Natural killer cell (primary cell): ENCODE measurements around the gene LTB4R. TPM values are rescaled to one million over a fixed set of nuclear protein-coding genes. Genes with fewer than 3 reads are reported as not detected.

ENCODE experiments used
- ATAC-seq, 3 donors: fragments of 150-1000 bp in 2 of 3; fragments of 200-7000 bp in 1 of 3; cut with Tn5 transposase; 1 replicate in 1 of 3; 2 replicates in 2 of 3; pipeline ENCODE4 v1.10.0; 2021; ENCODE audit warnings: mild to moderate bottlenecking in 2 of 3, moderate library complexity in 2 of 3
- DNase-seq, 2 donors: peaks; one replicate each; pipeline versions ENCODE4 v3.0.0 to v3.0.0-alpha.2; 2013 to 2021; ENCODE audit warnings: mixed read lengths in 1 of 2
- H3K27ac ChIP-seq: one replicate; pipeline ENCODE4 v1.5.1; 2013; ENCODE audit warnings: mild to moderate bottlenecking, low read length
- H3K27me3 ChIP-seq: one replicate; pipeline ENCODE4 v1.6.1; 2013; ENCODE audit warnings: low read length; ENCODE audit not compliant: control insufficient read depth, insufficient read depth
- H3K36me3 ChIP-seq: one replicate; pipeline ENCODE4 v1.6.1; 2013; ENCODE audit warnings: low read length; ENCODE audit not compliant: control insufficient read depth, insufficient read depth
- H3K4me1 ChIP-seq: one replicate; pipeline ENCODE4 v1.6.1; 2013; ENCODE audit warnings: low read length; ENCODE audit not compliant: control insufficient read depth, insufficient read depth
- H3K4me3 ChIP-seq: one replicate; pipeline ENCODE4 v1.5.1; 2013; ENCODE audit warnings: low read length
- H3K9me3 ChIP-seq: one replicate; pipeline ENCODE4 v1.6.1; 2013; ENCODE audit warnings: low read length; ENCODE audit not compliant: control insufficient read depth, insufficient read depth
- H3K27ac Mint-ChIP-seq, 2 donors: one replicate each; pipeline ENCODE4 v1.8.0; 2022; ENCODE audit warnings: mild to moderate bottlenecking in 2 of 2, mixed read lengths in 2 of 2, moderate library complexity in 1 of 2
- H3K27me3 Mint-ChIP-seq, 2 donors: one replicate each; pipeline ENCODE4 v1.8.0; 2022; ENCODE audit warnings: low read depth in 2 of 2, mixed read lengths in 2 of 2
- H3K36me3 Mint-ChIP-seq: one replicate; pipeline ENCODE4 v1.8.0; 2022; ENCODE audit warnings: mixed read lengths
- H3K4me1 Mint-ChIP-seq, 2 donors: one replicate each; pipeline ENCODE4 v1.8.0; 2022; ENCODE audit warnings: mixed read lengths in 2 of 2
- H3K4me3 Mint-ChIP-seq: one replicate; pipeline ENCODE4 v1.8.0; 2022; ENCODE audit warnings: mild to moderate bottlenecking, moderate library complexity, mixed read lengths
- H3K9me3 Mint-ChIP-seq, 2 donors: one replicate each; pipeline ENCODE4 v1.8.0; 2022; ENCODE audit warnings: mixed read lengths in 2 of 2
- CTCF ChIP-seq: fragments of 200-600 bp; IDR thresholded peaks from one replicate; pipeline ENCODE4 v1.8.0; 2022; ENCODE audit warnings: antibody characterized with exemption
- WGBS: methylation state at CpG from one replicate; pipeline ENCODE4 v1.1.7; 2013; ENCODE audit warnings: missing lambda C conversion rate; ENCODE audit not compliant: insufficient coverage; 5-methylcytosine and 5-hydroxymethylcytosine counted together
- intact Hi-C: fragments of 100-400 bp; cut with micrococcal nuclease; formaldehyde crosslinking; loops from one replicate; pipeline ENCODE4 v1.14.2; 2022
- total RNA-seq, 4 donors: library from RNA; stranded (reverse); fragments of 120-200 nt in 1 of 4; gene quantifications; one replicate each; pipeline versions ENCODE4 v1.2.3 to v1.2.4, GENCODE V29; 2013 to 2022

The LTB4R gene
- total RNA-seq, 3 donors from 2014 or later (not counting 1 experiment from before 2014, with no cell fraction given) = 33.5 to 55.7 (median 49.7) TPM

- TF ChIP-seq CTCF = no peak
- Histone ChIP-seq H3K9me3 (no peaks in the 10 kb centered on the region), H3K4me3 (no peak overlapping the region), H3K27me3 (no peaks in the 10 kb centered on the region), H3K27ac (peak overlapping the region; percentile 99), H3K4me1 (peaks cover 33% of the 10 kb centered on the region), H3K36me3 (peaks cover 5% of the 10 kb centered on the region)
- ATAC-seq (no peak), DNase-seq (no peak)
- no peaks in the 10 kb centered on the region for H3K9me3 Mint-ChIP-seq
- H3K36me3 Mint-ChIP-seq = peaks cover under 1% of the 10 kb centered on the region
- H3K27me3 Mint-ChIP-seq = no peaks in the 10 kb centered on the region
- 100% methylated on average over 2 of the region's 2 CpGs for WGBS
- peak overlapping the region; percentile 91 to 92 for H3K27ac Mint-ChIP-seq
- intact Hi-C loops = loop anchor here (5.0 kb wide), 2 partner anchors 40 to 400 kb away; partner anchors contain the start of genes GMPR2 and NEDD8
- H3K4me3 Mint-ChIP-seq = peak overlapping the region; percentile 94
- H3K4me1 Mint-ChIP-seq = peaks cover 25% of the 10 kb centered on the region in 2 donors
These were observed 38.8 kb upstream of the LTB4R start for GRCh38 chr14:24272467-24272866.

GRCh38 chr14:24273422-24273998 lies 37.8 kb upstream of the LTB4R start:
- intact Hi-C loops = loop anchor here (5.0 kb wide), 2 partner anchors 41 to 399 kb away; partner anchors contain the start of genes GMPR2 and NEDD8
- DNase-seq (peak in 1 of 2 donors; percentile 19), ATAC-seq (no peak)
- H3K4me3 Mint-ChIP-seq = peak overlapping the region; percentile 35
- peaks cover 42% of the 10 kb centered on the region for H3K4me1 ChIP-seq
- no peaks in the 10 kb centered on the region for H3K27me3 ChIP-seq
- peak overlapping the region; percentile 37 for H3K27ac ChIP-seq
- H3K4me3 ChIP-seq = no peak overlapping the region
- no peaks in the 10 kb centered on the region for H3K9me3 ChIP-seq
- no peaks in the 10 kb centered on the region for H3K9me3 Mint-ChIP-seq
- H3K36me3 ChIP-seq = peaks cover 5% of the 10 kb centered on the region
- no peak for TF ChIP-seq CTCF
- no peaks in the 10 kb centered on the region for H3K36me3 Mint-ChIP-seq
- no peaks in the 10 kb centered on the region for H3K27me3 Mint-ChIP-seq
- 86% methylated on average over 1 of the region's 3 CpGs for WGBS
- H3K27ac Mint-ChIP-seq = peak overlapping the region; percentile 91 to 92
- H3K4me1 Mint-ChIP-seq = peaks cover 28% of the 10 kb centered on the region in 2 donors

- peaks cover 29 to 32% of the 10 kb centered on the region in 2 donors for H3K4me1 Mint-ChIP-seq
- no peak overlapping the region for H3K4me3 Mint-ChIP-seq
- Histone ChIP-seq H3K27me3 (no peaks in the 10 kb centered on the region), H3K27ac (peak overlapping the region; percentile 37), H3K4me1 (peaks cover 44% of the 10 kb centered on the region), H3K36me3 (peaks cover 5% of the 10 kb centered on the region), H3K4me3 (no peak overlapping the region), H3K9me3 (no peaks in the 10 kb centered on the region)
- WGBS = 58% methylated on average over 3 of the region's 3 CpGs
- no peak for TF ChIP-seq CTCF
- DNase-seq = peak in 1 of 2 donors; percentile 75
- H3K36me3 Mint-ChIP-seq = no peaks in the 10 kb centered on the region
- no peak for ATAC-seq
- intact Hi-C loops = loop anchor here (5.0 kb wide), 2 partner anchors 42 to 398 kb away; partner anchors contain the start of genes GMPR2 and NEDD8
- H3K9me3 Mint-ChIP-seq = no peaks in the 10 kb centered on the region
- no peaks in the 10 kb centered on the region for H3K27me3 Mint-ChIP-seq
- H3K27ac Mint-ChIP-seq = peak overlapping the region; percentile 91 to 92
These were observed 37.2 kb upstream of the LTB4R start for GRCh38 chr14:24274101-24274543.
